Central memory CD8-positive, alpha-beta T cell (primary cell): Measurements from ENCODE around the gene PPP1R2B.

Experiments
- ATAC-seq: fragments of 150-1000 bp; cut with Tn5 transposase; replicated peaks from 2 replicates; pipeline ENCODE4 v1.10.0; 2022; ENCODE audit warnings: mild to moderate bottlenecking, moderate FRiP score, moderate number of reproducible peaks; ENCODE audit not compliant: poor library complexity, severe bottlenecking; ENCODE audit errors: extremely low read depth
- DNase-seq, 2 donors: peaks; one replicate each; pipeline ENCODE4 v3.0.0; 2021; ENCODE audit warnings: low spot score in 2 of 2
- H3K27ac Mint-ChIP-seq: one replicate; pipeline ENCODE4 v1.8.0; 2022; ENCODE audit warnings: low read depth, mild to moderate bottlenecking, moderate library complexity, mixed read lengths
- H3K27me3 Mint-ChIP-seq: one replicate; pipeline ENCODE4 v1.8.0; 2022; ENCODE audit warnings: mixed read lengths
- H3K36me3 Mint-ChIP-seq: one replicate; pipeline ENCODE4 v1.8.0; 2022; ENCODE audit warnings: mild to moderate bottlenecking, moderate library complexity, mixed read lengths; ENCODE audit not compliant: insufficient read depth
- H3K4me1 Mint-ChIP-seq: one replicate; pipeline ENCODE4 v1.8.0; 2022; ENCODE audit warnings: mixed read lengths
- H3K4me3 Mint-ChIP-seq: one replicate; pipeline ENCODE4 v1.8.0; 2022; ENCODE audit warnings: mild to moderate bottlenecking, moderate library complexity, mixed read lengths
- H3K9me3 Mint-ChIP-seq: one replicate; pipeline ENCODE4 v1.8.0; 2022; ENCODE audit warnings: mixed read lengths

Gene PPP1R2B

DNA sequence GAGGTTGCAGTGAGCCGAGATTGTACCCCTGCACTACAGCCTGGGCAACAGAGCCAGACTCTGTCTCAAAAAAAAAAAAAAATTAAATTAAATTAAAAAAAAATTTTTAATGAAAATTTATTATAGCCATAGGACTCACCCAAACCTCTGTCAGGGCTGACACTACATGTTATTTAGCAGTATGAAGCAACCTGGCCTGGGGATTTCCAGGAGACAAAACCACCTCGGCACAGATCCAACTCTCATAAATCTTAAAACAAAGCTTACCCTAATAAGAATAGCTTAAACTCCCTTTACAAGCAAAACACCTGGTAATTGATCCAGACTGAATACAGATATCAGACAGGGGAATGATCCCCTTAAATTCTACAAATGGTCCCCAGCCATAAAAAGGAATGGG lies 38.4 kb downstream of the PPP1R2B start:
- DNase-seq: no peak
- H3K9me3 Mint-ChIP-seq: no peaks in the 10 kb centered on the region
- H3K4me1 Mint-ChIP-seq: peaks cover 12% of the 10 kb centered on the region
- no peaks in the 10 kb centered on the region for H3K36me3 Mint-ChIP-seq
- H3K27ac Mint-ChIP-seq: no peak overlapping the region
- ATAC-seq: no peak
- H3K4me3 Mint-ChIP-seq: no peak overlapping the region
- no peaks in the 10 kb centered on the region for H3K27me3 Mint-ChIP-seq

DNA sequence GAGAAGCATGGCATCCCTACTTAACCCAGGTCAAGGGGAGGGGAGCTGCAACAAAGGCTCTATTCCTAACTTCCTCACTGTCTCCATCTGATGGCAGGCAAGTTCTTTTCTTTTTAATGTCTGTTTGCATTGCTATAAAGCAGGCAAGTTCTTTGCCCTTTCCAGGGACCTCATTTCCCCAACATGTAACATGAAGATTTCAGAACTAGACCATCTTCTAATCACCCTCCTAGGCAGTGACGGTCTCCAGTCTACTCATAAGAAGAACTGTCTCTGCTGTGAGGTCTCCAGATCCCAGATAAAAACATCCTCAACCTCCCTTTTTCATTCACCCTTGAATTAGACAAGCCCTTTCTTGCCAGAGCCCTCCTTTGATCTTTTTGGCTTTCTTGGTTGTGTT lies 42.1 kb downstream of the PPP1R2B start:
- peak overlapping the region; percentile 30 for H3K27ac Mint-ChIP-seq
- ATAC-seq (no peak), DNase-seq (no peak)
- H3K27me3 Mint-ChIP-seq: no peaks in the 10 kb centered on the region
- H3K9me3 Mint-ChIP-seq: no peaks in the 10 kb centered on the region
- no peaks in the 10 kb centered on the region for H3K36me3 Mint-ChIP-seq
- H3K4me3 Mint-ChIP-seq: no peak overlapping the region
- H3K4me1 Mint-ChIP-seq: peaks cover 17% of the 10 kb centered on the region

DNA sequence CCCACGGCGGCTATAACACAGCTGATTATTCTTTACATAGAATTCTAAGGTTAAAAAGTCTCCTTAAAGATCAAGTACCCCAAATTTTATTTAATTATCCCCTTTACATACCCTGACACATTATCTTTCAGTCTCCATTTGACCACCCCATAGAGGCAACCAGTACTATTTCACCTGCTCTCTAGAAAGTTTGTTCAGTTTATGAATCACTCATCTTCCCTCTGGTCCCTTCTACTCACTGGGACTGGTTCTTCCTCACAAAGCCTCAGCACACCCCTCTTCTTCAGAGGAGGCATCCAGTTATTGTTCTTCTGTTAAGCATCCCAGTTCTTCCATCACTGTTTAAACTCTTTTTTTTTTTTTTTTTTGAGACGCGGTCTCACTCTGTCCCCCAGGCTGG lies 42.8 kb downstream of the PPP1R2B start:
- no peaks in the 10 kb centered on the region for H3K9me3 Mint-ChIP-seq
- no peak overlapping the region for H3K4me3 Mint-ChIP-seq
- H3K27me3 Mint-ChIP-seq: no peaks in the 10 kb centered on the region
- H3K36me3 Mint-ChIP-seq: no peaks in the 10 kb centered on the region
- peak overlapping the region; percentile 30 for H3K27ac Mint-ChIP-seq
- ATAC-seq (no peak), DNase-seq (no peak)
- peaks cover 17% of the 10 kb centered on the region for H3K4me1 Mint-ChIP-seq

GRCh38 chr5:156893517-156893916 lies 43.4 kb downstream of the PPP1R2B start:
- Mint-ChIP-seq H3K4me1 (peaks cover 17% of the 10 kb centered on the region), H3K36me3 (no peaks in the 10 kb centered on the region), H3K27me3 (no peaks in the 10 kb centered on the region), H3K9me3 (no peaks in the 10 kb centered on the region), H3K4me3 (no peak overlapping the region), H3K27ac (no peak overlapping the region)
- ATAC-seq: no peak
- DNase-seq: no peak

DNA sequence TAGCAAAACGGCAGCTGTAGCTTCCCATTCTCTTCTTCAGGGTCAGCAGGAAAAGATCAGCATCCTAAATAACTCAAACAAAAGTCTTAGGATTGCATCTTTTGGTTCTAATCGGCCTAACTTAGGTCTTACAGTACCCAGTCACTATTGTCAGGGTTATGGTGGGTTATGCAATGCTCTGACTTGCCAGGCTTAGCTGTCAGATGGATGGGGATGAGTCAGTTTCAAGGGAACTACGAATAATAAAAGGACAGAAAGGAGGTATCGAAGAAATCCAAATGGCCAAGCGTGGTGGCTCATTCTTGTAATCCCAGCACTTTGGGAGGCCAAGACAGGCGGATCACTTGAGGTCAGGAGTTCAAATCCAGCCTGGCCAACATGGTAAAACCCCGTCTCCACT lies 46.5 kb downstream of the PPP1R2B start:
- no peaks in the 10 kb centered on the region for H3K27me3 Mint-ChIP-seq
- H3K27ac Mint-ChIP-seq: no peak overlapping the region

More for the DNA sequence above, 46.5 kb downstream of the PPP1R2B start:
- Mint-ChIP-seq H3K4me1 (peaks cover 17% of the 10 kb centered on the region), H3K4me3 (no peak overlapping the region), H3K36me3 (no peaks in the 10 kb centered on the region), H3K9me3 (no peaks in the 10 kb centered on the region)
- ATAC-seq (no peak), DNase-seq (no peak)
